HepG2 (cell line): ENCODE measurements around the gene NKD2. TPM values are rescaled to one million over a fixed set of nuclear protein-coding genes. Genes with fewer than 3 reads are reported as not detected.

ENCODE experiments used
- ATAC-seq: fragments of 200-7000 bp; cut with Tn5 transposase; 3 replicates; pipeline ENCODE4 v1.9.1; 2020; ENCODE audit warnings: mild to moderate bottlenecking, moderate library complexity
- BruUV-seq: library from RNA; stranded (reverse); fragments of 400-500 nt; replicated peaks from 2 replicates; lab custom pipeline; 2021; lab: Mats Ljungman, UMichigan
- CTCF ChIA-PET: fragments of 300-600 bp; formaldehyde crosslinking; extraction: SDS; loops from one replicate; lab custom pipeline; 2021; ENCODE audit warnings: low total read pairs, inconsistent platforms, low intra/inter-chr PET ratio; lab: Yijun Ruan, JAX
- POLR2A ChIA-PET: fragments of 350-600 bp; sonication (Branson Sonifier 250); formaldehyde crosslinking; loops from one replicate; lab custom pipeline; 2020; ENCODE audit warnings: antibody characterized with exemption, inconsistent platforms; lab: Yijun Ruan, JAX
- DNase-seq: peaks from one replicate; pipeline ENCODE4 v3.0.0-alpha.2; 2015; ENCODE audit warnings: low spot score
- FAIRE-seq: peaks from 3 replicates; lab custom pipeline; 2011; peaks lifted over from hg19 to GRCh38; lab: Jason Lieb, UNC
- H2AFZ ChIP-seq: one replicate; pipeline ENCODE4 v1.6.1; 2011; ENCODE audit warnings: low read length, inconsistent platforms
- H3K27ac ChIP-seq: fragments of 300-600 bp; 3 replicates; pipeline ENCODE4 v1.8.0; 2011; ENCODE audit warnings: mixed run types, mild to moderate bottlenecking, mixed read lengths, low read length, inconsistent platforms; ENCODE audit not compliant: insufficient read depth; ENCODE audit errors: extremely low read length
- H3K27me3 ChIP-seq, 2 experiments: fragments of 200-600 bp in 1 of 2; 2 replicates in 1 of 2; 3 replicates in 1 of 2; pipeline versions ENCODE4 v1.6.0 to v1.8.0; 2011; ENCODE audit warnings: low read length in 2 of 2, mild to moderate bottlenecking in 2 of 2, moderate library complexity in 2 of 2, inconsistent platforms in 1 of 2; ENCODE audit not compliant: insufficient read depth in 2 of 2, control insufficient read depth in 1 of 2
- H3K36me3 ChIP-seq, 2 experiments: fragments of 200-600 bp in 1 of 2; replicated peaks in 1 of 2; 2 replicates in 1 of 2; 3 replicates in 1 of 2; pipeline versions ENCODE4 v1.5.1 to v1.8.0; 2011; ENCODE audit warnings: low read length in 2 of 2, inconsistent platforms in 1 of 2; ENCODE audit not compliant: insufficient read depth in 2 of 2, control insufficient read depth in 1 of 2
- H3K4me1 ChIP-seq: 2 replicates; pipeline ENCODE4 v1.5.1; 2012; ENCODE audit warnings: low read length, inconsistent platforms; ENCODE audit not compliant: insufficient read depth
- H3K4me2 ChIP-seq: 2 replicates; pipeline ENCODE4 v1.6.0; 2011; ENCODE audit warnings: low read depth, low read length, inconsistent platforms
- H3K4me3 ChIP-seq, 3 experiments: fragments of 200-600 bp in 1 of 3; sonication (generic), shearing (Covaris generic) in 1 of 3; replicated peaks in 1 of 3; 2 replicates each; pipeline ENCODE4 v1.5.1; 2011 to 2016; ENCODE audit warnings: low read length in 3 of 3, inconsistent platforms in 2 of 3, low read depth in 2 of 3, mild to moderate bottlenecking in 2 of 3, control low read depth in 1 of 3, mixed read lengths in 1 of 3; ENCODE audit not compliant: insufficient read depth in 1 of 3
- H3K79me2 ChIP-seq: one replicate; pipeline ENCODE4 v1.6.1; 2011; ENCODE audit warnings: low read length, inconsistent platforms; ENCODE audit not compliant: insufficient read depth
- H3K9ac ChIP-seq: 2 replicates; pipeline ENCODE4 v1.6.0; 2011; ENCODE audit warnings: mild to moderate bottlenecking, low read depth, low read length, inconsistent platforms; ENCODE audit not compliant: insufficient read depth
- H3K9me3 ChIP-seq: 2 replicates; pipeline ENCODE4 v1.5.1; 2012; ENCODE audit warnings: mild to moderate bottlenecking, low read length
- H4K20me1 ChIP-seq: 2 replicates; pipeline ENCODE4 v1.6.0; 2011; ENCODE audit warnings: inconsistent platforms, mild to moderate bottlenecking, low read length, moderate library complexity; ENCODE audit not compliant: insufficient read depth
- BHLHE40 ChIP-seq: IDR thresholded peaks from 2 replicates; pipeline ENCODE4 v1.6.1; 2011; ENCODE audit warnings: low read length, improper control_type of control experiment
- CEBPG ChIP-seq: IDR thresholded peaks from 2 replicates; pipeline ENCODE4 v1.6.1; 2016
- NFKBIZ ChIP-seq: IDR thresholded peaks from 2 replicates; pipeline ENCODE4 v1.6.1; 2018; ENCODE audit warnings: missing genetic modification reagents, missing compliant biosample characterization
- SAFB2 ChIP-seq: sonication (generic); formaldehyde crosslinking; IDR thresholded peaks from 2 replicates; pipeline ENCODE4 v1.5.1; 2020; ENCODE audit warnings: missing genetic modification reagents, low read depth, mild to moderate bottlenecking, borderline replicate concordance
- ZNF225 ChIP-seq: sonication (generic); formaldehyde crosslinking; IDR thresholded peaks from 2 replicates; pipeline ENCODE4 v1.4.0; 2020; ENCODE audit warnings: mild to moderate bottlenecking, missing genetic modification reagents
- ZNF549 ChIP-seq: sonication (generic); formaldehyde crosslinking; IDR thresholded peaks from 2 replicates; pipeline ENCODE4 v1.5.0; 2020; ENCODE audit warnings: missing genetic modification reagents
- ZNF558 ChIP-seq: sonication (generic); formaldehyde crosslinking; IDR thresholded peaks from 2 replicates; pipeline ENCODE4 v1.9.0; 2022; ENCODE audit warnings: mild to moderate bottlenecking, missing genetic modification reagents, borderline replicate concordance
- ZNF737 ChIP-seq: sonication (generic); formaldehyde crosslinking; IDR thresholded peaks from 2 replicates; pipeline ENCODE4 v1.5.0; 2020; ENCODE audit warnings: missing genetic modification reagents, mild to moderate bottlenecking, borderline replicate concordance
- ZNF773 ChIP-seq: sonication (generic); formaldehyde crosslinking; IDR thresholded peaks from 2 replicates; pipeline ENCODE4 v1.4.0; 2020; ENCODE audit warnings: missing genetic modification reagents, borderline replicate concordance
- ZNF792 ChIP-seq: IDR thresholded peaks from 2 replicates; pipeline ENCODE4 v1.6.1; 2016
- WGBS: methylation state at CpG from one replicate; pipeline ENCODE4 v1.1.6; 2017; ENCODE audit warnings: low lambda C conversion rate; 5-methylcytosine and 5-hydroxymethylcytosine counted together
- in situ Hi-C: cut with HindIII; loops from 2 replicates; pipeline ENCODE4 v1.10.0; 2017; ENCODE audit warnings: low pct_unique_long_range_greater_than_20kb; ENCODE audit not compliant: extremely low pct_ligation_motif_present
- intact Hi-C: fragments of 100-400 bp; cut with micrococcal nuclease; formaldehyde crosslinking; loops from one replicate; pipeline ENCODE4 v1.10.0; 2022; ENCODE audit not compliant: unreplicated experiment
- polyA plus RNA-seq, 8 experiments: library from polyadenylated mRNA; depleted of rRNA in 3 of 8; stranded (reverse) in 7 of 8; unstranded in 1 of 8; fragments of >200 nt; fragmentation: Illumina TruSeq in 4 of 8; extraction: Trizol in 4 of 8; gene quantifications; 2 replicates each; pipeline versions ENCODE4 v1.2.1 to v1.2.3, GENCODE V29; 2011 to 2016; ENCODE audit warnings: low read depth in 4 of 8, missing spikeins in 1 of 8, mixed read lengths in 1 of 8; ENCODE audit not compliant: insufficient read depth in 1 of 8
- total RNA-seq, 5 experiments: library from RNA; depleted of rRNA; stranded (reverse); fragments of >200 nt; fragmentation: Illumina TruSeq; extraction: Trizol; gene quantifications; 2 replicates each; pipeline ENCODE4 v1.2.3, GENCODE V29; 2016; ENCODE audit warnings: low read depth in 1 of 5
- TF ChIP-seq, protein P1 (sequence below): sonication (generic); formaldehyde crosslinking; IDR thresholded peaks from 2 replicates; pipeline ENCODE4 v1.4.0; 2020; ENCODE audit warnings: missing genetic modification reagents, mild to moderate bottlenecking, borderline replicate concordance
- TF ChIP-seq, protein P2 (sequence below): sonication (generic); formaldehyde crosslinking; IDR thresholded peaks from 2 replicates; pipeline ENCODE4 v1.5.0; 2020; ENCODE audit warnings: missing genetic modification reagents, mild to moderate bottlenecking, borderline replicate concordance
- TF ChIP-seq, protein P3 (sequence below): sonication (generic); formaldehyde crosslinking; IDR thresholded peaks from 2 replicates; pipeline ENCODE4 v1.5.0; 2020; ENCODE audit warnings: missing genetic modification reagents
- TF ChIP-seq, protein P4 (sequence below): sonication (generic); formaldehyde crosslinking; IDR thresholded peaks from 2 replicates; pipeline ENCODE4 v1.4.0; 2020; ENCODE audit warnings: mild to moderate bottlenecking, missing genetic modification reagents, borderline replicate concordance
- TF ChIP-seq, protein P5 (sequence below): sonication (generic); formaldehyde crosslinking; IDR thresholded peaks from 2 replicates; pipeline ENCODE4 v1.4.0; 2020; ENCODE audit warnings: mild to moderate bottlenecking, missing genetic modification reagents
- TF ChIP-seq, protein P6 (sequence below): sonication (generic); formaldehyde crosslinking; IDR thresholded peaks from 2 replicates; pipeline ENCODE4 v1.8.0; 2022; ENCODE audit warnings: missing genetic modification reagents, low read depth, mild to moderate bottlenecking, borderline replicate concordance

NKD2 gene
- total and polyA plus RNA-seq, 2 of the 13 experiments (the other 11 are each of a cell fraction or from before 2014, with no cell fraction given): 0.53 to 0.82 TPM

DNA sequence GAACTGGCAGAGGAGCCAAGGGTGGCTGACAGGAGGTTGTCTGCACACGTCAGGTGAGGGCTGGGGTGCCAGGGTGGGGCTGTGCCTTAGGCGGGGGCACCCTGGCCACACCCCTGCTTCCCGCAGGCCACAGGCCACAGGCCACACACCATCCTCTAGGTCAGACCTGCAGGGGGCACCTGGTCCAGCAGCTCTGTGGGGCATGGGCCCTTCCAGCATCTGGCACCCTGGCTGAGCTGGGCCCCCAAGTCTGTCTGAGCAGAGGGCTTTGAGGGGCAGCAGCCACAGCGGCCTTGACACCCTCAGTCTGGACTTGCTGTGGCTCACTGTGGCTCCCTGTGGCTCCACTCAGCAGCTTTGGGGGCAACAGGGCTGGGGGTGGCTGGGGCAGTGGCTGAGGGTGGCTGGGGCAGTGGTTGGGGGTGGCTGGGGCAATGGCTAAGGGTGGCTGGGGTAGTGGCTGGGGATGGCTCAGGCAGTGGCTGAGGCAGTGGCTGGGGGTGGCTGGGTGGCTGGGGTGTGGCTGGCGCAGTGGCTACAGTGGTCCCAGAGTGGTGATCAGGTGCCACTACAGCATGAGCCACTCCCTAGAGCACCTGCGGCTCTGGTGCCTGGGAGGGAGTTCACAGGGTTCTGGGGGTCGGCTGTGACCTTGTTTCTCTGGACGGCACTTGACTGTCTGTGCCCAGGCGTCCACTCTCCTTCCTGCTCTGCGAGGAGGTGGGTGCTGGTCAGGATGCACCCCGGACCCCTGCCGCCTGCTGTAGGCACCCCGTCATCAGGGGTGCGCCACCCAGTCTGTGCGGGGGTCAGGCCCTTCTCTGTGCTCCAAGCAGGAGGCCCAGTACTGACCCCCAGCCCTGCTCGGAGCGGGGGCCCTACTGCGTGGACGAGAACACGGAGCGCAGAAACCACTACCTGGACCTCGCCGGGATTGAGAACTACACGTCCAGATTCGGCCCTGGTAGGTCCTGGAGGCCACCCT, 27.1 kb downstream of the NKD2 start:
- H3K4me3 ChIP-seq: no peak overlapping the region
- CTCF ChIA-PET: no interaction called here
- intact Hi-C loops: no loop called here
- 80% methylated on average over 9 of the region's 25 CpGs for WGBS
- no peaks in the 10 kb centered on the region for H3K36me3 ChIP-seq
- H3K79me2 ChIP-seq: no peaks in the 10 kb centered on the region
- no peaks in the 10 kb centered on the region for H4K20me1 ChIP-seq
- 0 out of 3 replicates have a peak, but pooled peaks have one; percentile 11 for ATAC-seq
- H3K4me1 ChIP-seq: no peaks in the 10 kb centered on the region
- FAIRE-seq: no peak
- in situ Hi-C loops: no loop called here
- no peaks in the 10 kb centered on the region for H3K9me3 ChIP-seq
- H3K27ac ChIP-seq: no peak overlapping the region
- no peak overlapping the region for H3K4me2 ChIP-seq
- no peak overlapping the region for H3K9ac ChIP-seq
- no TSS peak for BruUV-seq
- peaks cover 0 to 2% of the 10 kb centered on the region in 2 experiments; a peak in 2 of 5 replicates for H3K27me3 ChIP-seq
- no peak overlapping the region for H2AFZ ChIP-seq
- DNase-seq: no peak
- POLR2A ChIA-PET: no interaction called here
- TF ChIP-seq, protein P1, sequence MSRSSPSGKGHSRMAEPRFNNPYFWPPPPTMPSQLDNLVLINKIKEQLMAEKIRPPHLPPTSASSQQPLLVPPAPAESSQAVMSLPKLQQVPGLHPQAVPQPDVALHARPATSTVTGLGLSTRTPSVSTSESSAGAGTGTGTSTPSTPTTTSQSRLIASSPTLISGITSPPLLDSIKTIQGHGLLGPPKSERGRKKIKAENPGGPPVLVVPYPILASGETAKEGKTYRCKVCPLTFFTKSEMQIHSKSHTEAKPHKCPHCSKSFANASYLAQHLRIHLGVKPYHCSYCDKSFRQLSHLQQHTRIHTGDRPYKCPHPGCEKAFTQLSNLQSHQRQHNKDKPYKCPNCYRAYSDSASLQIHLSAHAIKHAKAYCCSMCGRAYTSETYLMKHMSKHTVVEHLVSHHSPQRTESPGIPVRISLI (CRISPR knock-in tag): no peak
- TF ChIP-seq ZNF773 (CRISPR knock-in tag) (no peak), CEBPG (CRISPR knock-in tag) (no peak), ZNF737 (no peak), SAFB2 (no peak), ZNF225 (CRISPR knock-in tag) (no peak), ZNF549 (no peak), BHLHE40 (no peak), ZNF558 (CRISPR knock-in tag) (no peak), NFKBIZ (CRISPR knock-in tag) (no peak), ZNF792 (CRISPR knock-in tag) (no peak)
- TF ChIP-seq, protein P2, sequence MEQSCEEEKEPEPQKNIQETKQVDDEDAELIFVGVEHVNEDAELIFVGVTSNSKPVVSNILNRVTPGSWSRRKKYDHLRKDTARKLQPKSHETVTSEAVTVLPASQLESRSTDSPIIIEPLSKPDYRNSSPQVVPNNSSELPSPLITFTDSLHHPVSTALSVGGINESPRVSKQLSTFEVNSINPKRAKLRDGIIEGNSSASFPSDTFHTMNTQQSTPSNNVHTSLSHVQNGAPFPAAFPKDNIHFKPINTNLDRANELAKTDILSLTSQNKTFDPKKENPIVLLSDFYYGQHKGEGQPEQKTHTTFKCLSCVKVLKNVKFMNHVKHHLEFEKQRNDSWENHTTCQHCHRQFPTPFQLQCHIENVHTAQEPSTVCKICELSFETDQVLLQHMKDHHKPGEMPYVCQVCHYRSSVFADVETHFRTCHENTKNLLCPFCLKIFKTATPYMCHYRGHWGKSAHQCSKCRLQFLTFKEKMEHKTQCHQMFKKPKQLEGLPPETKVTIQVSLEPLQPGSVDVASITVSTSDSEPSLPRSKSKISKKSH (CRISPR knock-in tag): no peak
- TF ChIP-seq, protein P3, sequence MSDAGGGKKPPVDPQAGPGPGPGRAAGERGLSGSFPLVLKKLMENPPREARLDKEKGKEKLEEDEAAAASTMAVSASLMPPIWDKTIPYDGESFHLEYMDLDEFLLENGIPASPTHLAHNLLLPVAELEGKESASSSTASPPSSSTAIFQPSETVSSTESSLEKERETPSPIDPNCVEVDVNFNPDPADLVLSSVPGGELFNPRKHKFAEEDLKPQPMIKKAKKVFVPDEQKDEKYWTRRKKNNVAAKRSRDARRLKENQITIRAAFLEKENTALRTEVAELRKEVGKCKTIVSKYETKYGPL: no peak
- TF ChIP-seq, protein P4, sequence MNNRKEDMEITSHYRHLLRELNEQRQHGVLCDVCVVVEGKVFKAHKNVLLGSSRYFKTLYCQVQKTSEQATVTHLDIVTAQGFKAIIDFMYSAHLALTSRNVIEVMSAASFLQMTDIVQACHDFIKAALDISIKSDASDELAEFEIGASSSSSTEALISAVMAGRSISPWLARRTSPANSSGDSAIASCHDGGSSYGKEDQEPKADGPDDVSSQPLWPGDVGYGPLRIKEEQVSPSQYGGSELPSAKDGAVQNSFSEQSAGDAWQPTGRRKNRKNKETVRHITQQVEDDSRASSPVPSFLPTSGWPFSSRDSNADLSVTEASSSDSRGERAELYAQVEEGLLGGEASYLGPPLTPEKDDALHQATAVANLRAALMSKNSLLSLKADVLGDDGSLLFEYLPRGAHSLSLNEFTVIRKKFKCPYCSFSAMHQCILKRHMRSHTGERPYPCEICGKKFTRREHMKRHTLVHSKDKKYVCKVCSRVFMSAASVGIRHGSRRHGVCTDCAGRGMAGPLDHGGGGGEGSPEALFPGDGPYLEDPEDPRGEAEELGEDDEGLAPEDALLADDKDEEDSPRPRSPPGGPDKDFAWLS: no peak
- TF ChIP-seq, protein P5, sequence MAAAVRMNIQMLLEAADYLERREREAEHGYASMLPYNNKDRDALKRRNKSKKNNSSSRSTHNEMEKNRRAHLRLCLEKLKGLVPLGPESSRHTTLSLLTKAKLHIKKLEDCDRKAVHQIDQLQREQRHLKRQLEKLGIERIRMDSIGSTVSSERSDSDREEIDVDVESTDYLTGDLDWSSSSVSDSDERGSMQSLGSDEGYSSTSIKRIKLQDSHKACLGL: no peak
- TF ChIP-seq, protein P6, sequence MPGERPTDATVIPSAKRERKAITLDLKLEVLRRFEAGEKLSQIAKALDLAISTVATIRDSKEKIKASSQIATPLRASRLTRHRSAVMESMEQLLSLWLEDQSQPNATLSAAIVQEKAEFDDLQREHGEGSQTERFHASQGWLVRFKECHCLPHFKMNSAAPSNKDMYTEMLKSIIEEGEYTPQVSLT (CRISPR knock-in tag): no peak
